ENCODE results near the gene JPH3.

The JPH3 gene

GRCh38 chr16:87729266-87729954 lies 127.1 kb downstream of the JPH3 start:
- H3K4me3 ChIP-seq (ENCODE audit: low read depth, low read length) = no peak overlapping the region
- TF ChIP-seq CTCF (IDR thresholded peaks at IDR 0.05; ENCODE audit: borderline replicate concordance, insufficient read depth, low read depth, low read length) = no peak

- no peak for TF ChIP-seq CTCF (IDR thresholded peaks at IDR 0.05; ENCODE audit: borderline replicate concordance, insufficient read depth, low read depth, low read length)
- no peak overlapping the region for H3K4me3 ChIP-seq (ENCODE audit: low read depth, low read length)
These were observed 129.3 kb downstream of the JPH3 start for GRCh38 chr16:87731607-87732006.

DNA sequence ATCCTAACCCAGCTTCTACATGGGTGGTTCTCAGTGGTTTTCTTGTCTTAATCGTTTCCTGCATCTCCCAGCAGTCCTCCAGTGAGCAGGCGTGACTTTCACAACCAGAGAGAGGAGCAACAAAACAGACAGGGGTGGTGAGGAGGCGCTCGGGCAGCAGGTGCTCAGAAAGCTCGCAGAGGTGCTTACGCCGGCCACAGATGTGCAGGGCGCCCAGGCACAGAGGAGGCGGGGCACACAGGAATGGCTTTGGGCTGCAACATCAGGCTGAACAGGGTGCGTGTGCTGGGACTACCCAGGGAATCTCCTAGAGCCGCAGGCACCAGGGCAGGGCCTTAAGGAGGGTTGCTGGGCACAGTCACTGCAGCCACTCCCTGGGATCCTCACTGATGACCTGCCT lies 130.9 kb downstream of the JPH3 start:
- H3K4me3 ChIP-seq (ENCODE audit: low read depth, low read length) = no peak overlapping the region
- TF ChIP-seq CTCF (IDR thresholded peaks at IDR 0.05; ENCODE audit: borderline replicate concordance, insufficient read depth, low read depth, low read length) = no peak

- TF ChIP-seq CTCF (IDR thresholded peaks at IDR 0.05; ENCODE audit: borderline replicate concordance, insufficient read depth, low read depth, low read length) = no peak
- no peak overlapping the region for H3K4me3 ChIP-seq (ENCODE audit: low read depth, low read length)
These were observed 132.3 kb downstream of the JPH3 start for GRCh38 chr16:87734644-87735043.

- H3K4me3 ChIP-seq (ENCODE audit: low read depth, low read length) = no peak overlapping the region
- no peak for TF ChIP-seq CTCF (IDR thresholded peaks at IDR 0.05; ENCODE audit: borderline replicate concordance, insufficient read depth, low read depth, low read length)
These were observed 133.1 kb downstream of the JPH3 start for GRCh38 chr16:87735270-87736007.

DNA sequence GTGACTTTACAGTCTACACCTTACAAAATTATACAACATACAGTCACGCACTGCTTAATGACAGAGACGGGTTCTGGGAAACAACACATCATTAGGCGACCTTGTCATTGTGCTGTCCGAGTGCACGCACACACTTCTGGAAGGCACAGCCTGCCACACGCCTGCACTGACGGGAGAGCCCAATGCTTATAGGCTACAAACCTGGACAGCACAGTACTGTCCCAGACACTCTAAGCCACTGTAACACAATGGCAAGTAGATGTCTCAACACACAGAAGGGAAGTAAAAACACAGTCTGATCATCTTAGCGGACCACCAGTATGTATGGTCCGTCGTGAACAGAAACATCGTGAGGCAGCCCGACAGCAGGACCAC lies 133.7 kb downstream of the JPH3 start:
- no peak for TF ChIP-seq CTCF (IDR thresholded peaks at IDR 0.05; ENCODE audit: borderline replicate concordance, insufficient read depth, low read depth, low read length)
- no peak overlapping the region for H3K4me3 ChIP-seq (ENCODE audit: low read depth, low read length)

GRCh38 chr16:87739801-87740200 lies 137.5 kb downstream of the JPH3 start:
- no peak overlapping the region for H3K4me3 ChIP-seq (ENCODE audit: low read depth, low read length)
- TF ChIP-seq CTCF (IDR thresholded peaks at IDR 0.05; ENCODE audit: borderline replicate concordance, insufficient read depth, low read depth, low read length) = no peak

Data from GM12875 (cell line).